Measurements from ENCODE around the gene RAB20.

GRCh38 chr13:110572778-110573118, 11.2 kb upstream of the RAB20 start:
- TF ChIP-seq RAD21 (IDR thresholded peaks at IDR 0.05) (no peak), CTCF (IDR thresholded peaks at IDR 0.05; ENCODE audit: low read depth, low read length, missing input control) (no peak), MAX (IDR thresholded peaks at IDR 0.05) (no peak), TAF1 (conservative IDR thresholded peaks at IDR 0.05) (no peak), REST (IDR thresholded peaks at IDR 0.05) (no peak), GABPA (IDR thresholded peaks at IDR 0.05 in 1 of 2, conservative IDR thresholded peaks at IDR 0.05 in 1 of 2) (no peak), YY1 (IDR thresholded peaks at IDR 0.05) (no peak), ATF3 (IDR thresholded peaks at IDR 0.05) (no peak), SP1 (IDR thresholded peaks at IDR 0.05) (no peak), FOXA2 (IDR thresholded peaks at IDR 0.05) (no peak)

All from liver (tissue), 3 donors.